HG03025 (cell line): ENCODE results near the gene HPS4.

Experiments
- ATAC-seq: cut with Tn5 transposase; IDR thresholded peaks from one replicate; pipeline ENCODE4 v1.9.1; 2021; ENCODE audit warnings: mild to moderate bottlenecking, moderate library complexity; ENCODE audit not compliant: unreplicated experiment, low FRiP score

The HPS4 gene

GRCh38 chr22:26471522-26471921, 12.1 kb downstream of the HPS4 start:
- no peak for ATAC-seq

DNA sequence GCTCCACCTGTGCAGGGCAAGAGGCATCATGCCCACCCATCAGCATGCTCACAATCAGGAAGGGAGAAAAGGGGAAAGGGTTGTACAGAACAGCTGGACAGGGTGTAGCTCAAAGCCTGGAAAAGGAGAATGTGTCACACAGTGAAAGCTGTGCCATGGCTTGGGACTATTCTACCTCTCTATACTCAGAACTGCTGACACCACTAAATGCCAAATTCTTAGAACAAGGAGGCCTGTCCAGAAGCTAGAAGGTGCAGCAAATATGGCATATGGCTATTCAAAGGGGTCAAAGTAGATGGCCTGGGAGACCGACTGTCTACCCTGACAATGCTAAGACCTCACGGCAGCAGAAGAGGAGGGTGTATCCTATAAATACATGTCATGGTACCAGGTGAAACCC, 12.8 kb downstream of the HPS4 start:
- no peak for ATAC-seq

- ATAC-seq = no peak
Observed at GRCh38 chr22:26466196-26466595, 17.4 kb downstream of the HPS4 start.

GRCh38 chr22:26464312-26464711, 19.3 kb downstream of the HPS4 start:
- ATAC-seq = no peak

DNA sequence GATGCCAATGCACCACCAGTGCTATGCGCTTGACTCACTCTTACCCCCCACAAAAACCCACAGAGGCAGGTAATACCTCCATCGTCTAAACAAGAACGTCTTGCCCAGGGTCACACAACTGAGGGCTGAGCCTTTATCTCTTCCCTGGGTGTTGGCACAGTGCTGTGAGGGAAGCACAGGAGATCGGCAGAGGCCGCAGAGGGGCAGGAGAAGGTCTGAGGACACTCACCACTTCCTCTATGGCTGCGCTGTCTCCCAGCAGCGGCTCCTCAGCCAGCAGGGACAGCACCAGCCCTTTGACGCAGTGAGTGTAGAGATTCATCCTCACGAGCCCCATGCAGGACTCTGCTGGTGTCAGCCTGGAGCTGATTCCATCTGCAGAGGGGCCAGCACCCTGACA, 19.9 kb downstream of the HPS4 start:
- ATAC-seq = no peak

DNA sequence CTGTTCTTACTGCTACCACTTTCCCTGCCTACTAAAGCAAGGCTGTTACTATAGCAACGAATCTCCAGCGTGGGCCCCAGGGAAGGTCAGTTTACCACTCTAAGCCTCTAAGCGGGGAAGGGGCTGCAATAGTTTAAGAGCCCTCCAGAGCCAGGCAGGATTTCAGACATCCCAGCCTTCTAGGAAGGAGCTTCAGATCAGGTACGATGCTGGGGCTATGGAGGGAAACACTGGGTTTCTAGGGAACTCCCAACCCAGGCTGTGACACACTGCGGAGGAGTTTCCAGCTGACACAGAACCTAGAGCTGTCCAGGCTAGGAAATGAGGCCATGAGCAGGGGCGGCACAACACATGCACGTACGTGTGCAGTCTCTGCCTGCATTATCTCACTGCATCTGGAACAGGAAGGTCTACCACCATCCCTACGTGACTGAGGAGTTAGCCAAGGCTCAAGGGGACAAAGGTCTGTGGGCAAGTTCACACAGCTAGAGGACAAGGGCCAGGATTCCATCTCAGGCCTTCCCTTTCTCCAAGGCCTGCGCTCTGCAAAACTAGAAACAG, 20.4 kb downstream of the HPS4 start:
- ATAC-seq = no peak

GRCh38 chr22:26462641-26463040, 20.9 kb downstream of the HPS4 start:
- no peak for ATAC-seq

- ATAC-seq = no peak
Observed at GRCh38 chr22:26462051-26462450, 21.5 kb downstream of the HPS4 start.

DNA sequence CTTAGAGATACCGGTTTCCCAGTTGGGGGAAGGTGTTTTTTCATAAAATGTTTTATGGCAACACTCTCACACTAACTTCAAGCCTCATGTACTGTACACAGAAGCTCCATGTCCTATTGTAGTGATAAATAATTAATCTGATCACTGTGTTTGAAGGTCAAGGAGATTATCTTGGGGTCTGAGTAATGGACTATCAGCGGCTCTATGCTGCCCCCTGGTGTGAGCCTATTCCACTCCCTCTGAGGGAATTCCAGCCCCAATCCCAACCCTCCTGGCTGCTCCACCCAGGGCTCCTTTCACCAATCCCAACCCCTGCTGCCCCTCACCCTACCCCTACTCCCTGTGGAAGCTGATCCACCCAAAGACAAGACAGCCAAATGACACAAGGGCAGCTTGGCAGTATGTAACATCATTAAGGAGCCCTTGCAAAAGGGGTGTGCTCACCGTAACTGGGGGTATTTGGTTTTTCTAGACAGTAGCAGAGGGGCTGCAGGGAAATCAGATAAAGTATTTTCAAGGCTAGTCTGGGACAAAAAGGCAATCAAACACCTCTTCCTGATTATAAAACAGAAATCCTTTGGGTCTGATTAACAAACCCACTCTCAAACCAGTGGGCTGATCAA, 22.3 kb downstream of the HPS4 start:
- no peak for ATAC-seq

DNA sequence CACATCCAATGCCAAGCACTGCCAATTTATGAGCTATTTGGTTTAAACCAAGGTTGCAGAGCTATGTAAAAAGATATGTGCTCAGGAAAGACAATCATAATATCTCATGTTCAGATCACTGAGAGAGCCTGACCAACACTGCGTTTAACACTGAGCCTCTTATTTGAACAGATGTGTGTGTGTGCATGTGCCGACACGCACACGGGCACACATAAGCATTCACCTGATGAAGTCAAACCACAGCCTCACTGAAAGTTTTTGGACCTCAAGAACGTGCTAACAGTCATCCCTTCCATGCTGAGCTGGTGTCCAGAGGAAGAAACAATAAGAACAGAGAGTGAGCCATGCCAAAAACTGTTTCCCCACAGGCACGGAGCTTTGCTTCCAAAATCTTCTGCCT, 23.4 kb downstream of the HPS4 start:
- ATAC-seq = no peak

DNA sequence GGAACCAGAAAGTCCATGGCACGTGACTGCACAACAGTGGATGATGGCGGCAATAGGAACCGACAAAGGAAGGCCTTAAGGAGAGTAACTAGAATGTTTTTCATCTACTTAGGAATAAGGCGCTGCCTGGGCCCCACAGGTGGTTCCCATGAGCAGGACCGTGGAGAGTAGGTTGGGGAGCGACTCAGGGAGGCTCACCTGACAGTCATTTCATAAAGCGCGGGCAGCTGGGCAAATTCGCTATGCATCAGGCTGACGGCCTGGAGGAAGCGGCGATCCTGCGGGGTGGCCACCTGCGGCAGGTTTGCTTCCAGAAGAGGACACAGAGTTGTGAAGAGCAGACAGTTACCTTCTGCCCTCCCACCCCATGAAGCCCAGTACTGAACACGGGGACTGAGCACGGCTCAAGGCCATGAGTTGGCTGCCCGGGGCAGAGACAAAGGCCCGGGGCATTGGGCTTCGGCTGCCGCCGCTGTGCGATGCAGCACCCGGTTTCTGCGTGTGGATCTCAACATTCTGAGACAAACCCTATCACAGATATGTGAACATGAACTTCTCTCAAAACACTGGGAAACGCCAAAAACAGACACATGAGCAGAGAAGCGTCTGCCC, 25.8 kb downstream of the HPS4 start:
- ATAC-seq = no peak

- no peak for ATAC-seq
Observed at GRCh38 chr22:26453812-26454500, 29.6 kb downstream of the HPS4 start.

DNA sequence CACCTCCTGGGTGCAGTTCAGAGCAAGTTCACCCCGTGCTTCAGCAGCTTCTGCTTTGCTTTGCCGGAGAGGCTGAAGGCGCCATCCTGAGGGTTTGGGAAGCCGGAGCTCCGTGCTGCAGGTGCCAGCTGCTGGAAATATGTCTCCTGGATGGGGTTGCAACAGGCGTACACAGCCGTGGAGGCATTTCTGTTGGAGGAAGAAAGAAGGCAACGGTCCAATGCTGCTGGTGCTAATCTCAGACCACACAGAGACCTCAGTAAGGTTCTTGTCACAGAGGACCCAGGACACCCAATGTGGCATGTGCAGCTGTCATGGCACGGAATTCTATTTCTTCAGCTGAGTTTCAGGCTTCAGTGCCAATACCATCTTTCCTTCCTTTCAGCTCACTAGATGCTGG, 30.4 kb downstream of the HPS4 start:
- no peak for ATAC-seq

DNA sequence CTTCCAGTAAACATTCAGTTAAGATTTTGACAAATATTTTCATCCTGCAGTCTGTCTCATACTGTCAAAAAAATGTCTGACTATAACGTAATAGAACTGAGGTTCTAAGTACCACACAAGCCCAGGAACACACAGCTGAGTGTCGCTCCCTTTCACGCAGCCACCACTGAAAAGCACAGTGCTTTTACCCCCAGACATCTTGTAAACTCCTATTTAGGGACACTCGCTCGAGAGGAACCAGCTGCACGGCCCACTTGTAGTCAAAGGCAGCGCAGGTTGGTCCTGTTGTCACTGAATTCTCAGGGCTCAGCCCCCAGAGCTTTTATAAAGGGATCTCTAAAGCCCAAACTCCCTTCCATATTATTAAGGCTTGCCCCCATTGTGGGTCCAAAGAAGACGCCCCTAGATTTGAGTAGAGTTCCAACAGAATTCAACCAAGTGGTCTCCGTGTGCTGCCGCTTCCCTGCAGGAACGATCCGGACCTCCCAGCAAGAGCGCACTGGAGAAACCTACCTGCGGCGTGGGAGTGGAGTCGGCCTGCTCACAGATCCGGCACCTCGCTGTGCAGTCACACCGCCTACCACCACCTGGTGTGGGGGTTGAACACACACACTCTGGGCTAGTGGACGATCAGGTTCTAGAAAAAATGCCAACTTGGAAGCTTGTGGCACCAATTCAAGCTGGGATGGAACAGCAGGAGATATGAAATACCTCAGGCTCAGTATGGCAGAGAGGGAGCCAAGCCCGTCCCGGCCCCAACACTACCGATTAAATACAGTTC, 31.2 kb downstream of the HPS4 start:
- ATAC-seq = no peak

- ATAC-seq = no peak
Observed at GRCh38 chr22:26450453-26451185, 33.0 kb downstream of the HPS4 start.

DNA sequence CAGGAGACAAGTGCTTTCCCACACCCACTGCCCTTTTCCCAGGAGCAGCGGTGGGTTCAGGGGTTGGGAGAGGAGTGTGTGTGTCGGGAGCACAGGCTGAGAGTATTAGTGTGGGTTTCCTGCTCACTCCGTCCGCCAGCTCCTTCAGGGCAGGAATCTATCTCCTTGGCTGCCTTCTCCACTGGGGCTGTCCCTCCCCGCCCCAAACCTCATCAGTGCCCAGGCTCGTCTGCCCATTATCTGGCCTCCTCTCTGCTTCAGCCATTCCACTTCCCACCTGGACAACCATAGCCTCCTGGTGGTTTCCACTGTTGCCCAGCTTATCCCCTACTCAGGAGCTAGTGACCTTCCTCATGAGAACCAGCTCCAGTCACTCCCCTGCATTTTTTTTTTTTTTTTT, 34.6 kb downstream of the HPS4 start:
- ATAC-seq = no peak

DNA sequence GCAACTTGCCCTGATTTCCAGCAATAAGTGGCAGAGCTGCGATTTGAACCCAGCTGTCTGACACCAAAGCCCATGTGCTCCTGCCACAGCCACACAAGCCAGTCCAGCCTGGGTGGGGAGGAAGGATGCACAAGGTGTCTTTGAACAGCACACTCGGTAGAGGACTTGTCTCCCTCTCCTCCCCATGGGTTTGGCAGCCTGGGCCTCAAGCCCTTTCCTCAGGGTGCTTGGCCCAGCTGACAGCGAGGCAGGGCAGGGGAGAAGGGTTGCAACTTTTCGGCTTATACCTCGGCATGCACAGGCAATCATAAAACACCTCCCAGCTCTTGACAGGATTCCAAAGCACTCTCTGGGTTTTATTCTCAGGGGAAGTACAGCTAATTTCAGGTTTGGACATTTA, 35.2 kb downstream of the HPS4 start:
- ATAC-seq = no peak

GRCh38 chr22:26447584-26448329, 35.8 kb downstream of the HPS4 start:
- ATAC-seq = no peak

DNA sequence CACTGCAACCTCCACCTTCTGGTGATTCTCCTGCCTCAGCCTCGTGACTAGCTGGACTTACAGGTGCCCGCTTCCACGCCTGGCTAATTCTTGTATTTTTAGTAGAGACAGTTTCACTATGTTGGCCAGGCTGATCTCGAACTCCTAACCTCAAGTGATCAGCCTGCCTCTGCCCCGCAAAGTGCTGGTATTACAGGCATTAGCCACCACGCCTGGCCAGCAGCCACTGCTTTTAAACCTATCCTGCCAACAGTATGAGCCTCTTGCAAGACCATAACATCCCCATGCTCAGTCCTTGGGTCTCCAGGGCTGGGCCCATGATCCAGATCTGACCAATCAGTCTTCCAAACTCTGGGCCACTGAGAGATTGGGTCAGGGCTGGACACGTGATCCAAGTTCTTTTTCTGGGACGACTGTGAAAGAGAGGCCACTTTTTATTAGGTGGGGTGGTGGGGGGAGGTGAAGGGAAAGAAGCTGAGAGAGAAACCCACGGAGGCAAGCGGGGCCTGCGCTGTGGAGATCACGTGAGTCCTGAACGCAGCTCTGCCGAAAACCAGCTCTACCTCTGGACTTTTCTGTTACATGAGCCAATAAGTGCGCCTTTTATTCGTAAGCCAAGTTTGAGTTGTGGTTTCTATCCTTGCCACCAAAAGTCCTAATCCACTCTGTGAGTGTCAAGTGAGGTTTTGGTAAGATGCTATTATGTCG, 36.6 kb downstream of the HPS4 start:
- no peak for ATAC-seq
